IPS DF 6.9 (cell line): Measurements from ENCODE around the gene KCNG1.

ENCODE experiments used
- DNase-seq: peaks from one replicate; pipeline ENCODE4 v3.0.0-alpha.2; 2013; ENCODE audit warnings: low read depth, low spot score
- H3K27ac ChIP-seq: one replicate; pipeline ENCODE4 v1.5.1; 2013; ENCODE audit warnings: low read length, control low read depth
- H3K27me3 ChIP-seq: 2 replicates; pipeline ENCODE4 v1.6.1; 2013; ENCODE audit warnings: mild to moderate bottlenecking, low read length; ENCODE audit not compliant: control insufficient read depth, insufficient read depth
- H3K36me3 ChIP-seq: 2 replicates; pipeline ENCODE4 v1.6.1; 2013; ENCODE audit warnings: low read length; ENCODE audit not compliant: control insufficient read depth, insufficient read depth
- H3K4me1 ChIP-seq: 2 replicates; pipeline ENCODE4 v1.6.1; 2013; ENCODE audit warnings: low read length; ENCODE audit not compliant: control insufficient read depth, insufficient read depth
- H3K4me3 ChIP-seq: 2 replicates; pipeline ENCODE4 v1.5.1; 2013; ENCODE audit warnings: mild to moderate bottlenecking, low read length
- H3K9me3 ChIP-seq: 2 replicates; pipeline ENCODE4 v1.6.1; 2013; ENCODE audit warnings: low read length, inconsistent platforms; ENCODE audit not compliant: control insufficient read depth, insufficient read depth
- WGBS: extraction: QIAGEN DNeasy Blood & Tissue Kit; methylation state at CpG from one replicate; pipeline ENCODE4 v1.1.7; 2013; ENCODE audit warnings: mixed read lengths, missing lambda C conversion rate; ENCODE audit not compliant: insufficient read length, insufficient coverage; 5-methylcytosine and 5-hydroxymethylcytosine counted together

The KCNG1 gene

GRCh38 chr20:51011479-51011878 is 11.4 kb downstream of the KCNG1 start:
- no peak for DNase-seq
- Histone ChIP-seq H3K9me3 (no peaks in the 10 kb centered on the region), H3K27ac (no peak overlapping the region), H3K4me3 (no peak overlapping the region), H3K27me3 (no peaks in the 10 kb centered on the region), H3K4me1 (peaks cover 4% of the 10 kb centered on the region; the same call in 1 of the 2 replicates), H3K36me3 (0 out of 2 replicates have a peak, but pooled peaks cover 2% of the 10 kb centered on the region)
- WGBS: no CpG with 5 or more reads among the region's 4 CpGs

GRCh38 chr20:51010932-51011331 is 12.0 kb downstream of the KCNG1 start:
- Histone ChIP-seq H3K36me3 (0 out of 2 replicates have a peak, but pooled peaks cover 2% of the 10 kb centered on the region), H3K27ac (no peak overlapping the region), H3K9me3 (no peaks in the 10 kb centered on the region), H3K4me3 (no peak overlapping the region), H3K27me3 (no peaks in the 10 kb centered on the region), H3K4me1 (peaks cover 4% of the 10 kb centered on the region; the same call in 1 of the 2 replicates)
- DNase-seq: no peak
- no CpG with 5 or more reads among the region's 3 CpGs for WGBS

- Histone ChIP-seq H3K9me3 (no peaks in the 10 kb centered on the region), H3K27ac (no peak overlapping the region), H3K4me1 (peaks cover 4% of the 10 kb centered on the region; the same call in 1 of the 2 replicates), H3K27me3 (no peaks in the 10 kb centered on the region), H3K36me3 (0 out of 2 replicates have a peak, but pooled peaks cover 2% of the 10 kb centered on the region), H3K4me3 (no peak overlapping the region)
- no peak for DNase-seq
- WGBS: no CpG with 5 or more reads among the region's 33 CpGs
Measured at GRCh38 chr20:51010043-51010365, 12.9 kb downstream of the KCNG1 start.

GRCh38 chr20:51009303-51010042 is 13.4 kb downstream of the KCNG1 start:
- no peak for DNase-seq
- no CpG with 5 or more reads among the region's 58 CpGs for WGBS
- Histone ChIP-seq H3K27me3 (no peaks in the 10 kb centered on the region), H3K9me3 (no peaks in the 10 kb centered on the region), H3K4me1 (peaks cover under 1% of the 10 kb centered on the region; the same call in 1 of the 2 replicates), H3K27ac (no peak overlapping the region), H3K36me3 (peaks cover 2% of the 10 kb centered on the region; the same call in 1 of the 2 replicates), H3K4me3 (no peak overlapping the region)

DNA sequence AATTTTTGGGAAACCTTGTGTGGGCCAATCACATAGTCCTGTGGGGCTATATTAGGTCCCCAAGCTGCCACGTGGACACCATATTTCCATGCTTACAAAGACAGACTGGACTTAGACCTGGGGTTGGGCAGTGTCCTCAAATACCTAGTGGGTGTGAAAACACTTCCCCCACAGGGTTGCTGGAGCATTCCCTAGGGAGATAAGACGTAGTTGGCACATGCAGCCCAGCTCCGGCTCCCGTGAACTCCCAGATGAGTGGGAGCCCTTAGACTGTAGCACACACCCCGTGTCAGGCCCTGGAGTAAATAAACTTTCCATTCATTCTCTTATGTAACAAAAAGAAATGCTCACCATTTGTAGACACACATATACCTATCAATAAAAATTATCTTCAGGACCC is 14.2 kb downstream of the KCNG1 start:
- Histone ChIP-seq H3K4me1 (no peaks in the 10 kb centered on the region), H3K27me3 (no peaks in the 10 kb centered on the region), H3K9me3 (no peaks in the 10 kb centered on the region), H3K4me3 (no peak overlapping the region), H3K36me3 (peaks cover 2% of the 10 kb centered on the region; the same call in 1 of the 2 replicates), H3K27ac (no peak overlapping the region)
- WGBS: no CpG with 5 or more reads among the region's 5 CpGs
- DNase-seq: no peak

- Histone ChIP-seq H3K9me3 (no peaks in the 10 kb centered on the region), H3K4me3 (no peak overlapping the region), H3K27me3 (no peaks in the 10 kb centered on the region), H3K36me3 (peaks cover 2% of the 10 kb centered on the region; the same call in 1 of the 2 replicates), H3K4me1 (no peaks in the 10 kb centered on the region), H3K27ac (no peak overlapping the region)
- DNase-seq: no peak
- no CpG with 5 or more reads among the region's 7 CpGs for WGBS
Measured at GRCh38 chr20:51005214-51005613, 17.7 kb downstream of the KCNG1 start.

DNA sequence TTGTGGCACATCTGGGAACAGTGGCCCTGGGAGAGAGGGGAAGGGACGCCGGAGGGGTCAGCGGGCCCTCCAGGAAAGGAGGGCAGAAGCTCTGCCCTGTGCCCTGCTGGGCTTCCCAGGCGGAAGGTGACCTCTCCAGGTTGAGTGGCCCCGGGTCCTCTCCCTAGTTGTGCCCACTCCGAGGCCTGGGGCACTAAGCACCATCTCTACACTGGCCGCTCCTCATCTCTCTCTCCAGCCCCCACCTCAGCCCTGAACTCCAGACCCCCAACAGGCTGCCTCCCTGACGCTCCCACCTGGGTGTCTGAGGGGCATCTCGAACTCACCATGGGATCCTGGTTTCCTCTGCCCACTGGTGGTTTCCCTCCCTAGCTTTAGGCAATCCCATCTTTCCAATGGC is 18.1 kb downstream of the KCNG1 start:
- no CpG with 5 or more reads among the region's 9 CpGs for WGBS
- DNase-seq: no peak
- no peaks in the 10 kb centered on the region for H3K27me3 ChIP-seq
- no peaks in the 10 kb centered on the region for H3K9me3 ChIP-seq
- no peak overlapping the region for H3K4me3 ChIP-seq
- no peaks in the 10 kb centered on the region for H3K4me1 ChIP-seq
- peaks cover 2% of the 10 kb centered on the region; the same call in 1 of the 2 replicates for H3K36me3 ChIP-seq
- H3K27ac ChIP-seq: no peak overlapping the region

DNA sequence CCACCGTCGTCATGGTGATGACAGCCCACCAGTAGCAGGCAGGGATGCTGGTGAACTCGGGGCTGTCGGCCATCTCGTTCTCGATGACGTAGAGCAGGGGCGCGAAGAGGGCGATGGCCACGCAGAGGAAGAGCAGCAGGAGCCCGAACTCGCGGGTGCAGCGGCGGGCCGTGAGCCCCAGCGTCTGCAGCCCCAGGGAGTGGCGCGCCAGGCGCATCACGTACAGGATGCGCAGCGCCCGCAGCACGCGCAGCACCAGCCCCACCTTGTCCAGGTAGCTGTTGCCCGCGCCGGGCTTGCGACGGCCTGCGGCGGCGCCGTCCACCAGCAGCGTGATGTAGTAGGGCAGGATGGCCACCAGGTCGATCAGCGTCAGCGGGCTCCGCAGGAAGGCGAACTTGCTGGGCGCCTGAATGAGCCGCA is 18.6 kb downstream of the KCNG1 start:
- Histone ChIP-seq H3K4me3 (no peak overlapping the region), H3K36me3 (peaks cover 2% of the 10 kb centered on the region; the same call in 1 of the 2 replicates), H3K27me3 (no peaks in the 10 kb centered on the region), H3K9me3 (no peaks in the 10 kb centered on the region), H3K27ac (no peak overlapping the region), H3K4me1 (no peaks in the 10 kb centered on the region)
- no peak for DNase-seq
- WGBS: no CpG with 5 or more reads among the region's 44 CpGs

DNA sequence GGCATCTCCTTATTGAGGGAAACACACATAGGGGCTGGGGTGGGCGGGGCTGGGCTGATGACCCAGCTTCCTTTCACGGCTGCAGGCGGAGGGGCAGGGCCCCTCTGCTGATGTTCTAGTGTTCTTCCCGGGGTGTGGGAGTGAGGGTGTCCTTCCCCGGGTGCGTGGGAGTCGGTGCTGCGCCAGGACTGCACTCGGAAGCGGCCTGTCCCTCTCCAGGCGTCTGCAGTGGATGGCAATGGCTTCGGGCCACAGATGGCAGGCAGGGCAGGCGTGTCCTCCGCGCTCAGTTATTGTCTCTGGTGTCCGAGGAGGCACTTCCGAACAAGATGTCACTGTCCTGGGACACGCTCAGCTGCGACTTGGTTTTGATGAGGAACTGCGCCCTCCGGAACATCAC is 19.2 kb downstream of the KCNG1 start:
- Histone ChIP-seq H3K36me3 (no peaks in the 10 kb centered on the region; the same call in 1 of the 2 replicates), H3K27ac (no peak overlapping the region), H3K4me1 (no peaks in the 10 kb centered on the region), H3K27me3 (no peaks in the 10 kb centered on the region), H3K4me3 (no peak overlapping the region), H3K9me3 (no peaks in the 10 kb centered on the region)
- DNase-seq: no peak
- WGBS: no CpG with 5 or more reads among the region's 21 CpGs

DNA sequence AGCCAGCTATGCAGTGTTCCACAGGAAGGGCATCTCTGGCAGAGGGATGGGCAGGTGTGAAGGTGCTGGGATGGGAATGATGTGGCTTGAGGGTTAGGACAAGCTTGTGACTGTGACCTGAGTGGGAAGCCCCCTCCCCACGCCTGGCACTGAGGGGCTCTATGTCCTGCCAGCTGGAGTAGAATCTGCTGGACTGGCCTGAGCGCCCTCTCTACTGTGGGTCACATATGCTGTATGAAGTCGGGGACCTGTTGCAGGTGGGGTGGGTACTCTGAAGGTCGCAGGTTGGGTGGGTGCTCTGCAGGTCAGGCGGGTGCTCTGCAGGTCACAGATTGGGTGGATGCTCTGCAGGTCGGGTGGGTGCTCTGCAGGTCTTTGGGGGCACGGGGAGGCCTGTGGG is 20.3 kb downstream of the KCNG1 start:
- Histone ChIP-seq H3K36me3 (no peaks in the 10 kb centered on the region; the same call in 1 of the 2 replicates), H3K27me3 (no peaks in the 10 kb centered on the region), H3K4me3 (no peak overlapping the region), H3K27ac (no peak overlapping the region), H3K4me1 (no peaks in the 10 kb centered on the region), H3K9me3 (no peaks in the 10 kb centered on the region)
- no peak for DNase-seq
- no CpG with 5 or more reads among the region's 7 CpGs for WGBS
